ENCODE results near the gene MTFMT.

The MTFMT gene

GRCh38 chr15:65067317-65067644, 37.8 kb upstream of the MTFMT start:
- DNase-seq (ENCODE audit: low read depth), result no peak
- H3K4me3 ChIP-seq (ENCODE audit: control insufficient read depth, low read depth, low read length), result no peak overlapping the region
- TF ChIP-seq CTCF (IDR thresholded peaks at IDR 0.05; ENCODE audit: control insufficient read depth, insufficient read depth, low read depth, low read length, missing control alignments), result no peak

DNA sequence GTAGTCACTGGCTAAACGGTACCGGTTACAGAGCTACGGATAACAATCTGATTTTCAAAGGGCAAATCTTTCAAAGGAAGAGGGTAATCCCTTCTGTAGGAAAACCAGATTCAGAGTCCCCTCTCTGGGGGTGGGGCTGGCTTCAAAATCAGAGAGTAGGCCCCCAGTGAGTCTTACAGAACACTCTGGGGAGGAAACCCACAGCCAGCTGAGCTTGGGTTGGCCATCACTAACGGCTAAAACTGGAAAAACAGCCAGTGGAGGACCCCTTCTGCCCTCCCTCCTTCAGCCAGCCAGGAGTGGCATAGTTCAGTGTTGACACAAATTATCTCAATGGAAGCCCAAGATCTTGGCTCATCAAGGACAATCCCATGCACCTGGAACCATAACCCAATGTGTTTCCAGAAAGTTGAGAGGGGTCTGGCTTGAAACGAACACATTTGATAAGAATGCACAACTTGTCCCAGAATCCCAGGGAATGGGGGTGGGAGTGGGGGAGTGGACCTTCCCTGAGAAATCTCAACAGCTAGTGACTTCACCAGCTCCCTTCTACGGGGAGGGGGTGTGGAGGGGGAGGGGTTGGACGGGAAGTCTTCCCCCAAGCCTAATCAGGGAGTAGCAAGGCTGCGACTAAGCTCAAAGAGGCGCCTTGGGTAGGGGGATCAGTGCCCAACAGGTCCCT, 37.3 kb upstream of the MTFMT start:
- no peak overlapping the region for H3K4me3 ChIP-seq (ENCODE audit: control insufficient read depth, low read depth, low read length)
- no peak for TF ChIP-seq CTCF (IDR thresholded peaks at IDR 0.05; ENCODE audit: control insufficient read depth, insufficient read depth, low read depth, low read length, missing control alignments)
- no peak for DNase-seq (ENCODE audit: low read depth)

- no peak for TF ChIP-seq CTCF (IDR thresholded peaks at IDR 0.05; ENCODE audit: control insufficient read depth, insufficient read depth, low read depth, low read length, missing control alignments)
- no peak overlapping the region for H3K4me3 ChIP-seq (ENCODE audit: control insufficient read depth, low read depth, low read length)
Measured at GRCh38 chr15:65066001-65066634, 36.7 kb upstream of the MTFMT start.

DNA sequence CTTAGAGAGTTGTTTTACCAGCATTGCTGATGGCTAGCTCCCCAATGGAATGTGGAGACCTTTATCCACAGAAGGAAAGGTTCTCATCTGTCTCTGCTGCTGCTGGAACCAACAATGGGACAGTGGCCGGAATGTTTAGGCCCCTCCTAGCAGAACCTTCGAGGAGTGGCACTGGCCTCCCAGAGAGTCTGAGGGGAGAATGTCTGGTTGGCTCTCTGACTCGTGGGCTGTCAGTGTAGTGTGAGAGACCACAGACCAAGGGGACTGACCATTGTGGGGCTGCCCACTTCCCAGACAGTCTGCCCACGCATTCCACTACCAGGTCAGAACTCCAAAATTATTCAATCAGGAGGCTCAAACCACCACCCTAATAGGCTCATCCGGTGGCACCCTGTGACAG, 33.3 kb upstream of the MTFMT start:
- no peak overlapping the region for H3K4me3 ChIP-seq (ENCODE audit: control insufficient read depth, low read depth, low read length)
- no peak for DNase-seq (ENCODE audit: low read depth)
- TF ChIP-seq CTCF (IDR thresholded peaks at IDR 0.05; ENCODE audit: control insufficient read depth, insufficient read depth, low read depth, low read length, missing control alignments), result no peak

More at GRCh38 chr15:65066001-65066634, 36.7 kb upstream of the MTFMT start:
- DNase-seq (ENCODE audit: low read depth), result no peak

GRCh38 chr15:65062061-65062460, 32.6 kb upstream of the MTFMT start:
- TF ChIP-seq CTCF (IDR thresholded peaks at IDR 0.05; ENCODE audit: control insufficient read depth, insufficient read depth, low read depth, low read length, missing control alignments), result no peak
- no peak overlapping the region for H3K4me3 ChIP-seq (ENCODE audit: control insufficient read depth, low read depth, low read length)
- DNase-seq (ENCODE audit: low read depth), result no peak

DNA sequence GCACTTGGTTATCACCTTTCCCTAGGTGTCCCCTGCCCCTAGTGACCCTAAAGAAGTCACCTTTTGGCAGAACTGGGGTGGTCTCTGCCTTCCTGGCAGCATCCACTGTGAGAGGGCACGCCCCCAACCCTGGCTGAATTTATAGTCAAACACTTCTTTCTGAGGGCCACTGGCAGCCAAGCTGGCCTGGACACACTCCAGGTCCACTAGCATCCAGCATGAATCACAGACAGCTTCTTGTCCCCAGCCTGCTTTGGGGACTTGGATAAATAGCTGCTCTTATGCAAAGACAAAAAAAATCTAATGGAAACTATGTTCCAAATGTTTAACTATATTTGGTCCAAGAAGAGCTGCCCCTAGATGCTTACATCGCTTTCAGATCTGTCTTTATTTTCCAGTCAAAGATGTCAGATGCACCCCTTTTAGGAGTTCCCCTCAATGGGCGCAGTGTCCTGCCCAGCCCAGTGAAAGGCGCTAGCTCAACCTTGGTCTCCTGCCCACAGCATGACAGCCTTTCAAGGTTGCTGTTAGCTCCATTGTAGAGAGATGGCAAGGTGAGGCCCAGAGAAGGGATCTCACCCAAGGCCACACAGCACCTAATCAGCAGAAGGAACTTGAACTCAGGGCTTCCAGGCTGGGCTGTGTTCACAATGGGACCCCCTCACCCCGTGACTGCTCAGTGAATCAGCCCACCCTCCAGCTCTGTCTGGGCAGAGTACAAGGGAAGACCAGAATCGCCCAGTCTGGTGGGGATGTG, 31.4 kb upstream of the MTFMT start:
- DNase-seq (ENCODE audit: low read depth), result no peak
- H3K4me3 ChIP-seq (ENCODE audit: control insufficient read depth, low read depth, low read length), result no peak overlapping the region
- TF ChIP-seq CTCF (IDR thresholded peaks at IDR 0.05; ENCODE audit: control insufficient read depth, insufficient read depth, low read depth, low read length, missing control alignments), result no peak

Data from AG09309 (cell line).